Stimulated activated naive CD4-positive, alpha-beta T cell (primary cell): ENCODE data around the gene LEMD3.

ENCODE experiments used
- DNase-seq, 6 experiments: peaks; one replicate each; lab custom pipeline; 2025; lab: John Stamatoyannopoulos, UW

Gene LEMD3

GRCh38 chr12:65169320-65170208, at the start of gene LEMD3:
Gene LEMD3, plus strand, starts transcription at chr12:65169583. Its CDS starts 14 bp downstream, at chr12:65169597.
- DNase-seq: peak; percentile 89 to 94 (median 93)

DNA sequence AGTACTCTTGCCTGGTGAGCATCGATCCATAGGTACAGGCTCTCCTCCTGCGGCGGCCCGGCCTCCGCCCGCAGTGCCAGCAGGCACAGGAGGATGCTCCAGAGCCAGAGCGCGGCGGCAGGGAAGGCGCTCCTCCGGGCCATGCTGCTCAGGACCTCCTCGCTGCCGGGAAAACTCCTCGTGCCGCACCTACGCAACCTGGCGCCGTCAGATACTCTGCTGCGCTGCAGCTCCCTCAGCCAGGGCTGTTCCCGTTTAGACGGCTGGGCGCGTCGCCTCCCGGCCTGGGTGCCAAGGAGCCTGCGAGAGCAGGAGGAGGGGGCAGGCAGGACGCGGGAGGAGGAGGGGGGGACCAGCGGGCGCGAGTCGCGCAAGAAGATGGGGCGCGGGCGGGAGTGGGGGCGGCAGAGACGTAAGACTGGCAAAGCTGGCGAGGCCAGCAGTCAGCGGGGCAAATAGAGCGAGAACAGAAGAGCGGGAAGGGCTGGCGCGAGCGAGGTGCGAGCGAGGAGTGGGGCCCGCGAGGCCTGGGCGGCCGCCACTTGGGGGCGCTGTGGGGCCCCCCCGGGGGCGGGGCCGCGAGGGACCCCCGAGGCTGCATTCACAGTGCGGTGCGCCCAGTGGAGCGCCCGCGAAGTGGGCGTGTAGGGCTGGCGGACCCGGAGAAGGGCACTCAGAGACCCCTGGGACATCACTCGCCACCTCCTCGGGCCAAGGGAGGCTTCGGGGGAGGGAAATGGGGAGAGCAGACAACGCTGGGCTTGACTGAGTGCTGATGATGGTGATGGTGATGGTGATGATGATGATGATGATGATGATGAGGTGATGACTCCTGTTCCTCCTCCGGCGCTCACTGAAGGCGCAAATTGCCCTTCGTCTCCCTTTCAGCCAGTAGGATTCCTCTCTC, 48.1 kb upstream of the LEMD3 start, which contains the start of gene WIF1:
TSS of gene WIF1 (minus strand) at position 257 of the 907 bp plus-strand sequence. CDS start at position 143, 114 bp downstream.
- peak in 2 of 6 experiments; percentile 3 to 6 for DNase-seq

DNA sequence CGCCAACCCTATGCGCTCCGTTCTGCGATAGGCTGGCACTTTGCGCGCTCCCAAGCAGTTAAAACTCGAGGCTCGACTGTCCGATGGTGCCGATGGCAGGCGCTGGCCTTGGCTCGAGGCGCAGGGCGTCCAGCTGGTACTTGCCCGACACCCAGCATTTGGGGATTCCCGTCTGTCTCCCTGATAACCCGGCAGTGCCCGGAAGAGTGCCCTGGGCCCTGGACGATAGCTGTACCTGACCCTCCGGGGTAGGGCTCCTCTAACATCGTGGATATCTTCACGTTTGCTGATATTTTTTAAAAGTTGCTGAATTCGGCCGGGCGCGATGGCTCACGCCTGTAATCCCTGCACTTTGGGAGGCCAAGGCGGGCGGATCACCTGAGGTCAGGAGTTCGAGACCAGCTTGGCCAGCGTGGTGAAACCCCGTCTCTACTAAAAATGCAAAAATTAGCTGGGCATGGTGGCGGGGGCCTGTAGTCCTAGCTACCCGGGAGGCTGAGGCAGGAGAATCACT, 47.4 kb upstream of the LEMD3 start:
- DNase-seq: no peak

GRCh38 chr12:65122703-65123102, 46.7 kb upstream of the LEMD3 start:
- DNase-seq: no peak

GRCh38 chr12:65123435-65124063, 45.8 kb upstream of the LEMD3 start:
- DNase-seq: peak in 1 of 6 experiments; percentile 1

DNA sequence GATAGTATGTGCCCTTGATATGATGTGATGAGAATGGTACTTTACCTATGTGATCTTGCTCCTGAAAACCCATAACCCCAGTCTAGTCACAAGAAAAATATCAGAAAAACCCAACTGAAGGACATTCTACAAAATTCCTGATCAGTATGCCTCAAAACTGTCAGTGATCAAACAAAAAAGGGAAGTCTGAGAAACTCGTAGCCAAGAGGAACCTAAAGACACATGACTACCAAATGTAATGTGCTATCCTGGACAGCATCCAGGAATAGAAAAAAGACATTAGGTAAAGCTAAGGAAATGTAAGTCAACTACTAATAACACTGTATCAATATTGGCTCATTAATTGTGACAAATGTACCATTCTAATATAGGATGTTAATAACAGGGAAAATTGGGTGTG, 44.1 kb upstream of the LEMD3 start:
- DNase-seq: no peak

- DNase-seq: no peak
These were observed 43.4 kb upstream of the LEMD3 start for GRCh38 chr12:65125975-65126374.

DNA sequence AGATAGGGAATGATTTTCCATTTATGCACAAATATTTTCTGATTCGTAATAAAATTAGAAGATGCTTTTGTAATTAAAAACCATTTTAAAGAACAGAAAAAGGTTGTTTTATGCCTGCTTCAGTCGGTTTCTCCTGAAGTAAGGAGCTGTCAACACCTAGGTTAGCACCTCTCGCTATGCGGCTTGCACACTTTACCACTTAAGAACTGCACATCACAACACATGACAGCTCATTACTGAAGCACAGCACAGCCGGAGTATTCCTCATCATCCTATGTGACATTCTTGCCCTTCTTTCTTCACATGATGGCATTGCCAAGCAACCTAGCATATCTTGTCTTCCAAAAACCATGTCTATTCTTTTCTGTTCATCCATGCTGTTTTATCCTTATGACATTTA, 42.9 kb upstream of the LEMD3 start:
- no peak for DNase-seq

- no peak for DNase-seq
These were observed 35.5 kb upstream of the LEMD3 start for GRCh38 chr12:65133879-65134278.

DNA sequence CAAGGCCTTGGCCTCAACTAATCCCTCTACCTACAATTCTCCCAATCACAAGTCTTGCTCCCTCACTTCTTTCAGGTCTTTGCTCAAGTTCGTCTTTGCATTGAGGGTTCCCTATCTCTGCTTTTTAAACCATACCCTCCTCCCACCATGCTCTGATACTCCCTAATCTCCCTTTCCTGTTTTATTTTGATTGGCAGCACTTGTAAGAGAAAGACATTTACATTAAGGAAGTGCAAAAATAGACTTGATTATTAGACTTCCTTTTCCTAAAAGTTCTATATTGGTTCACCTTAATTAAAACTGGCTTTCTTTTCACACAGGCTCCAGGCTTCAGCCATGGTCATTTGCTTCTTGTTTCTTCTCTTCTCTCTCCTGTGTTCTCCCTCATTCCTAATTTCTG, 30.0 kb upstream of the LEMD3 start:
- DNase-seq: no peak

- DNase-seq: no peak
These were observed 28.6 kb upstream of the LEMD3 start for GRCh38 chr12:65140738-65141137.

DNA sequence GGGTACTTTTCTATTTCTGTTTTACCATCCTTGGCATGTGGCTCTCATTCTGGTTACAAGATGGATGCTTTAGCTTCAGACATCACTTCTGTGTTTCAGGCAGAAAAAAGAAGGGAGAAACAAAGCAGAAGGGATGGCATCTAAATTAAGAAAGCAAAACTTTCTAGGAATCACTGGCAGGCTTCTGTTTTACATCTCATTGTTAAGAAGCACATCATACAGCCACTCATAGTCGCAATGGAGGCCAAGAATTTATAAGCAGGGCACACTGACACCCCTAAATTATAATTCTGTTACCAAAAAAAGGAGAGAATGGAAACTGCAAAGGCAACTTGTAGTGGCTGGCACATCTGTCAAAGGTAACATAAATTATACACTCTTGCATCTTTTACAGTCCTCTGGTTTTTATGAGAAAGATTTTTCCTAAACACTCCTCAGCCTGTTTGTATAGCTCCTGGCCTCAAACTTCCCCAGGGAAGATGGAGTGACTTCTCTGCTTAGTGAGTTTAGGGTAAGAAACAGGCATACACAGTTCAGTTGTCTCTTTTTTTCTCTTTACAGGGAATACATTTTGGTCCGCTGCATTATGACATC, 22.0 kb upstream of the LEMD3 start:
- DNase-seq: no peak

- DNase-seq: no peak
These were observed 17.4 kb upstream of the LEMD3 start for GRCh38 chr12:65152012-65152411.

GRCh38 chr12:65152596-65152995, 16.8 kb upstream of the LEMD3 start:
- DNase-seq: no peak

DNA sequence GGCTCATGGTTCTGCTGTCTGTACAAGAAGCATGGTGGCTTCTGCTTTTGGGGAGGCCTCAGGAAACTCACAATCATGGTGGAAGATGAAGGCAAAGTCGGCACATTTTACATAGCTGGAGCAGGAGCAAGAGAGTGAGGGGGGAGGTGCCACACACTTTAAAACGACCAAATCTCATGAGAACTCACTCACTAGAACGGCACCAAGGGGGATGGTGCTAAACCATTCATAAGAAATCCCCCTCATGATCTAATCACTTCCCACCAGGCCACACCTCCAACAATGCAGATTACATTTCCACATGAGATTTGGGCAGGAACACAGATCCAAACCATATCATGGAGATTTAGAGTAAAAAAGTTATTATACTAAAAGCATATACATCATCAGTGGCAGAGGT, 13.6 kb upstream of the LEMD3 start:
- no peak for DNase-seq

- DNase-seq: peak in 3 of 6 experiments; percentile 31 to 51 (median 40)
These were observed 13.0 kb upstream of the LEMD3 start for GRCh38 chr12:65156366-65156841.

DNA sequence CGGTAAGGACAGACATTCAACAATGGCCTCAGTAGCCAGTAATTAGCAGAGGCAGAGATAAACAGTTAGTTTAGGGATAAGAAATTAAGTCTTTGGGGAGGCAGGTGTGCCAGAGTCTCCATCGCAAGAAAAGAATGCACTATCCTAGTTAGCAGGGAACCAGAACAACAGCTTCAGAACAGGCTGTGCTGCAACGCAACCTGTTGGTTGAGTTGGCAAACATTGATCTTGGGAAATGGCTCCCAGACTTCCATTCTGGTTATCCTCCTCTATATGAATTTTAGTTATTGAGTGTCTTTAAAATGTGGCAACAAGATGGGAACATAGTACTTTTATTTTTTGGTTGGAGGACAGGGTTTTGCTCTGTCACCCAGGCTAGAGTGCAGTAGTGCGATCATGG, 12.3 kb upstream of the LEMD3 start:
- no peak for DNase-seq

- DNase-seq: no peak
These were observed 6.8 kb upstream of the LEMD3 start for GRCh38 chr12:65162609-65163008.

DNA sequence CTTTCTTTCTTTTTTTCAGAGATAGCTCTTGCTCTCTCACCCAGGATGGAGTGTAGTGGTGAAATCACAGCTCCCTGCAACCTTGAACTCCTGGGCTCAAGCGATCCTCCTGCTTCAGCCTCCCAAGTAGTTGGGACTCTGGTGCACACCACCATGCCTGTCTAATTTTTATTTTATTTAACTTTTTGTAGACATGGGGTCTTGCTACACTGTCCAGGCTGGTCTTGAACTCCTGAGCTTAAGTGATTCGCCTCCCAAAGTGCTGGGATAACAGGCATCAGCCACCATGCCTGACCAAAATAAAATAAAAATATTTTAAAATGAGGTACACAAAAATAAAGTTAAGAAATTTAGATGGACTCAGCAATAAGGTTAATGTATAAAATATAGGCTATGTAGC, 5.1 kb upstream of the LEMD3 start:
- no peak for DNase-seq

- no peak for DNase-seq
These were observed 4.6 kb upstream of the LEMD3 start for GRCh38 chr12:65164774-65165173.

GRCh38 chr12:65168681-65169319, 583 bp upstream of the LEMD3 start:
- DNase-seq: no peak
